Kidney epithelial cell (primary cell): Measurements from ENCODE around the gene CYTH1. TPM values are rescaled to one million over a fixed set of nuclear protein-coding genes. Genes with fewer than 3 reads are reported as not detected.

Experiments used
- DNase-seq: peaks from one replicate; pipeline ENCODE4 v3.0.0-alpha.2; 2010; ENCODE audit warnings: low read depth
- H3K27me3 ChIP-seq: 2 replicates; pipeline ENCODE4 v1.6.0; 2011; ENCODE audit warnings: low read length; ENCODE audit not compliant: control insufficient read depth, insufficient read depth
- H3K36me3 ChIP-seq: 2 replicates; pipeline ENCODE4 v1.5.1; 2011; ENCODE audit warnings: low read length; ENCODE audit not compliant: control insufficient read depth, insufficient read depth
- H3K4me3 ChIP-seq: 2 replicates; pipeline ENCODE4 v1.5.1; 2011; ENCODE audit warnings: low read depth, mild to moderate bottlenecking, control low read depth, low read length
- CTCF ChIP-seq: IDR thresholded peaks from 2 replicates; pipeline ENCODE4 v1.5.1; 2011; ENCODE audit warnings: mild to moderate bottlenecking, moderate library complexity, low read length, control low read depth, inconsistent platforms; ENCODE audit not compliant: insufficient read depth, poor library complexity, severe bottlenecking
- total RNA-seq: library from RNA; depleted of rRNA; stranded (reverse); fragments of >200 nt; gene quantifications from 2 replicates; pipeline ENCODE4 v1.2.3, GENCODE V29; 2015

The CYTH1 gene
- total RNA-seq, 1 donor from 2014 or later: 34.1 TPM

GRCh38 chr17:78766743-78767294 is 15.3 kb downstream of the CYTH1 start:
- Histone ChIP-seq H3K36me3 (no peaks in the 10 kb centered on the region), H3K4me3 (no peak overlapping the region), H3K27me3 (no peaks in the 10 kb centered on the region)
- no peak for TF ChIP-seq CTCF
- DNase-seq: no peak

- H3K36me3 ChIP-seq: no peaks in the 10 kb centered on the region
- no peak for DNase-seq
- no peak overlapping the region for H3K4me3 ChIP-seq
- no peaks in the 10 kb centered on the region for H3K27me3 ChIP-seq
- no peak for TF ChIP-seq CTCF
Measured at GRCh38 chr17:78766225-78766624, 15.8 kb downstream of the CYTH1 start.

- no peaks in the 10 kb centered on the region for H3K36me3 ChIP-seq
- no peak overlapping the region for H3K4me3 ChIP-seq
- no peaks in the 10 kb centered on the region for H3K27me3 ChIP-seq
- DNase-seq: no peak
- no peak for TF ChIP-seq CTCF
Measured at GRCh38 chr17:78765821-78766220, 16.3 kb downstream of the CYTH1 start.

- no peaks in the 10 kb centered on the region for H3K27me3 ChIP-seq
- no peak for TF ChIP-seq CTCF
- DNase-seq: no peak
- no peak overlapping the region for H3K4me3 ChIP-seq
- H3K36me3 ChIP-seq: no peaks in the 10 kb centered on the region
Measured at GRCh38 chr17:78764871-78765270, 17.2 kb downstream of the CYTH1 start.

- H3K27me3 ChIP-seq: no peaks in the 10 kb centered on the region
- no peak for TF ChIP-seq CTCF
- no peak for DNase-seq
- H3K4me3 ChIP-seq: no peak overlapping the region
- no peaks in the 10 kb centered on the region for H3K36me3 ChIP-seq
Measured at GRCh38 chr17:78763561-78763960, 18.5 kb downstream of the CYTH1 start.

GRCh38 chr17:78761789-78762406 is 20.2 kb downstream of the CYTH1 start:
- no peak for DNase-seq
- Histone ChIP-seq H3K4me3 (no peak overlapping the region), H3K27me3 (no peaks in the 10 kb centered on the region), H3K36me3 (no peaks in the 10 kb centered on the region)
- TF ChIP-seq CTCF: no peak
